ENCODE data around the gene EPYC. TPM values are rescaled to one million over a fixed set of nuclear protein-coding genes. Genes with fewer than 3 reads are reported as not detected.

EPYC gene
- not detected in 2 replicates for polyA plus RNA-seq

GRCh38 chr12:91004872-91005271 is at the start of gene EPYC:
EPYC (minus strand) TSS chr12:91004972; CDS start chr12:91002565, 2,407 bp downstream.

GRCh38 chr12:90954921-90955320 is 49.9 kb downstream of the EPYC start, which contains the start of gene CCER1:
CCER1 (minus strand) TSS chr12:90955176; CDS start chr12:90954742, 434 bp downstream.

Other genes starting within 250 kb of the EPYC start
- gene CCER1, start 49.8 kb downstream of the EPYC start, polyA plus RNA-seq, result not detected in 2 replicates
- not detected in 2 replicates for gene KERA, start 53.1 kb upstream of the EPYC start, polyA plus RNA-seq
- not detected in 2 replicates for gene LUM, start 106.5 kb upstream of the EPYC start, polyA plus RNA-seq
- gene DCN, start 177.8 kb upstream of the EPYC start, polyA plus RNA-seq, result 5.3 and 12.2 TPM in 2 replicates